NCI-H1105 treated with DMSO at 0.1 percent for 48 hours (cell line): ENCODE results near the gene ALDH3B2.
"Not testable (repeated sequence)": the region's sequence is repeated elsewhere in the genome, so short reads cannot be mapped to it uniquely, and the experiment has no call there.

ENCODE experiments used
- DNase-seq: peaks from one replicate; lab custom pipeline; 2025; lab: John Stamatoyannopoulos, UW

Gene ALDH3B2, protein sequence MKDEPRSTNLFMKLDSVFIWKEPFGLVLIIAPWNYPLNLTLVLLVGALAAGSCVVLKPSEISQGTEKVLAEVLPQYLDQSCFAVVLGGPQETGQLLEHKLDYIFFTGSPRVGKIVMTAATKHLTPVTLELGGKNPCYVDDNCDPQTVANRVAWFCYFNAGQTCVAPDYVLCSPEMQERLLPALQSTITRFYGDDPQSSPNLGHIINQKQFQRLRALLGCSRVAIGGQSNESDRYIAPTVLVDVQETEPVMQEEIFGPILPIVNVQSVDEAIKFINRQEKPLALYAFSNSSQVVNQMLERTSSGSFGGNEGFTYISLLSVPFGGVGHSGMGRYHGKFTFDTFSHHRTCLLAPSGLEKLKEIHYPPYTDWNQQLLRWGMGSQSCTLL

DNA sequence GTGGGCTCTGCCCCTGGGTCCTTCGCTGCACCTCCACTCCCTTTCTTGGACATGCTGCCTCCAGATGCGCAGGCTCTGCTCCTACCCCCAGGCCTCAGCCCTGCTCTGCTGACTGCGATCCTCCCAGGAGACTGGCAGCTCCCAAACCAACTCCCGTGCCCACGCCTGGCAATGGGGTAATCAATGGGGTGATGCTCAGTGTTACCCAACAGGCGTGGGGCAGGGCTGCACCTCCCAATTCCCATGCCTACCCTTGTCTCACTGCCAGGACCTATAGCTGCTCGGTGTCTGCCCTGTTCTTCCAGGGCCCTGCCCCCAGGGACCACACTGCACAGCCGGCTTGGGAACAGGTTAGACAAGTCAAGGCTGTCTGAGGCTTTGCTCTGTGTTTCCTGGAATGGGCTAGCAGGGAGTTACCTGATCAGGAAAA lies at the start of gene ALDH3B2:
Gene ALDH3B2 (minus strand): TSS at position 182 of the 430 bp plus-strand sequence. CDS start 7,688 bp downstream, outside the sequence.
- DNase-seq, result no peak

- not testable (repeated sequence) for DNase-seq
These were observed 48.6 kb upstream of the ALDH3B2 start for GRCh38 chr11:67723036-67723435.

GRCh38 chr11:67716226-67716625 lies 41.8 kb upstream of the ALDH3B2 start:
- not testable (repeated sequence) for DNase-seq

DNA sequence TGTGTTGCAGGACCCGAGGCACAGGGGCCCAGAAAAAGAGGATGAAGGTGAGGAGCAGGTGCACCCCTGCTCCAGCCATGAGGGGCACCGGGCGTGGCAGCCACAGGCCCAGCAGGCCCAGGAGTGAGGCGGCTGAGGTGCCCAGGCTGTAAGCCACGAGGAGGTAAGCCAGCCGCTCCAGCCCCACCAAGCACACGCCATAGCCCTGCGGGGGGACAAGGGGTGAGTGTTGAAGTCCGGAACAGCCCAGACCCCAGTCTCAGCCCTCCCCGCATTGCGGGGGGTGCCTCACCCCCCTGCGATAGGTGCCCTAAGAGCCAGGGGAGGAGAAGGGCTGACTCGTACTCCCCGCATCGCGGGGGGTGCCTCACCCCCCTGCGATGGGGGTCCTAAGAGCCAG lies 41.4 kb upstream of the ALDH3B2 start:
- not testable (repeated sequence) for DNase-seq

GRCh38 chr11:67713892-67714509 lies 39.6 kb upstream of the ALDH3B2 start:
- DNase-seq, result not testable (repeated sequence)

DNA sequence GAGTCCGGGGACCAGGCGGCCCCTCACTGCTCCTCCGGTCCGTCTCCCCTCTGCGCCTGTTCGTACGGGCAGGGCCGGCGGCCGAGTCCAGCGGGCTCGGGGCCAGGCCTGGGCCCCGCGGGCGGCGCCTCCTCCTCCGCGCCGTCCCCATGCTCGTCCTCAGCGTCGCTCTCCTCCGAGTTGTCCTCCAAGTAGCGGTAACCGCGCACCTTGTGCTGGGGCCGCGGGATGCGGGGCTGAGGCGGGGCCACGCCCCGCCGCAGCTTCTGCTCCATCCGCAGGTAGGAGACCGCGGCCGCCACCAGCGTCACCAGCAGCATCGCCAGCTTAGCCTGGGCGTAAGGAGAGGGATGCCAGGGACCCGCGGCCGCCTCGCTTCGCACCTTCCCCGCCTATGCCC lies 37.3 kb upstream of the ALDH3B2 start:
- DNase-seq, result not testable (repeated sequence)

DNA sequence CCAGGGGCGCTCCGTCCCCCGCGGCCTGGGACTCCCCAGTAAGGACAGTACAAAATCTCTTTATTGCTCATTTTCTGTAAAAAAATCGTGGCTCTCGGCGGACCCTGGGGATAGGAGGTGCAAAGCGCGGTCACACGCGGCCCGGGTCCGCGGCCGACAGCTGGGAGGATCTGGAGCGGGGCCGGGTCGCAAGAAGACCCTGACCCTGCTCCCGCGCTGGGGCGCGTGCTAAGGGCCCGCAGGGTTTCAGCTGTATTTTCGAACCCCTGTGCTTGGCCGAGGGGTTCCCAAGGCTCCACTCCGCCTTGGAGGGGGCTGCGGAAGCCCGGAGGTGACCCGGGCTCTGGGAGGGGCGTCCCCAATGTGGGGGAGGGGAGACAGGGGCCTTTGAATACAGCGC lies 36.8 kb upstream of the ALDH3B2 start:
- DNase-seq, result not testable (repeated sequence)

GRCh38 chr11:67709806-67710205 lies 35.4 kb upstream of the ALDH3B2 start:
- DNase-seq, result not testable (repeated sequence)

- no peak for DNase-seq
These were observed 30.8 kb upstream of the ALDH3B2 start for GRCh38 chr11:67705264-67705663.

DNA sequence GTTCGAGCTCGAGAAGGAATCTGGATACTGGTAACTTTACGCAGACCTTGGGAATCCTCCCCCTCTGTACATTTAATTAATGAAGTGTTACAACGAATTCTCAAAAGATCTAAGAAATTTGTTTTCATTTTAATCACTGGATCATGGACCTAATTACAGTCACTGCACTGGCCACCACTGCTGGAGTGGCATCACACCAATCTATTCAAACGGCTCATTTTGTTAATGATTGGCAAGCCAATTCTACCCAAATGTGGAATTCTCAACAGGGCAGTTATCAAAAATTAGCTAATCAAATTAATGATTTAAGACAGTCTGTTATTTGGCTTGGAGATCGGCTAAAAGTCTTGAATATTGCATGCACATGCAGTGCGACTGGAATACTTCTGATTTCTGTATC lies 30.1 kb upstream of the ALDH3B2 start:
- no peak for DNase-seq

GRCh38 chr11:67703709-67704108 lies 29.3 kb upstream of the ALDH3B2 start:
- DNase-seq, result not testable (repeated sequence)

- DNase-seq, result peak; percentile 69
These were observed 26.3 kb upstream of the ALDH3B2 start for GRCh38 chr11:67700548-67701262.

- DNase-seq, result no peak
These were observed 25.7 kb upstream of the ALDH3B2 start for GRCh38 chr11:67700141-67700540.

DNA sequence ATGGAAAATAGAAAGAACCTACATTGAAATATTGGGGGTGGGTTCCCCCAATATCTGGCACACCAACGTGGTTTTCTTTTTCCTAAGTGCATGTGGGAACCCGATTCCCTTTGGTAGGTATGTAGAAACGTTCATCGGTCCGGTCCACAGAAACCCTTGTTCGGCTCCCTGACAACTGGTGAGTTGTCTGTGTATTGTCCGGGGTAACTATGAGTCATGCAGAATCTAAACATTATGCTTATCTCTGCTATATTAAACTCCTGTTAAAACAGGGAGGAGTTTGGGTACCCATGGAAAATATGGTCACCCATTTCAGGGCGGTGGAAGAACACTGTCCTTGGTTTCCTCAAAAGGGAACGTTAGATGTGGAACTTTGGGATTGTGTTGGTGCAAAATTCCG lies 25.1 kb upstream of the ALDH3B2 start:
- DNase-seq, result no peak

DNA sequence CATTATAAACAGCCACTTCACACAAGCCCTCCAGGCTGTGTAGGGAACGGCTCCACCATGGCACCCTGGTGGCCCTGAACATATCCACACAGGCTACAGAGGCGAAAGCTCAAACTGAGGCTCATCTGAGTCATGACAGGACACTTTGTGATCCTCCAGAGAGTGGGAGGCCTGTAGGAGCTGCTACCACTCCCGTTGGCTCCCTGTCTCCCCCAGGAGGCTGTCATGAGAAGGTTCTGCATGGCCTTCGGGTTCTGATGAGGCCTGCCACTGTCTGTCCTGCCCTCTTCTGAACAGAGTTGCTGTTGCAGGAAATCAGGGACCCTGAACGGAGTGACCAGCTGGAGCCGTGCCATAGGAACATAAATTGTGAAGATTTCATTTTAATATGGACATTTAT lies 23.8 kb upstream of the ALDH3B2 start:
- DNase-seq, result no peak

DNA sequence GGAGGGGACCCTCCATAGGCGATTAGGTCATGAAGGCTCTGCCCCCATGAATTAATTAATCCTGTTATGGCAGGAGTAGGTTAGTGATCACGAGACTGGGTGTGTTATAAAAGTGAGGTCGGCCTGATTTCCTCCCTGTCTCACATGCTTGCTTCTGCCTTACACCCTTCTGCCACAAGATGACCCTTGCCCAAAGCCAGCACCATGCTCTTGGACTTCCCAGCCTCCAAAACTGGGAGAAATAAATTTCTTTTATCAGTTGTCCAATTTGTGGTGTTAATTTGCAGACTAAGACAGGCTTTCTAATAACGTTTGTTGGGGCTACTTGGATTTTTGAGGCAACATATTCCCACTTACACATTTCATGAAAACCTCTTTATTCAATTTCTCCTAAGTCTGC lies 23.4 kb upstream of the ALDH3B2 start:
- no peak for DNase-seq

DNA sequence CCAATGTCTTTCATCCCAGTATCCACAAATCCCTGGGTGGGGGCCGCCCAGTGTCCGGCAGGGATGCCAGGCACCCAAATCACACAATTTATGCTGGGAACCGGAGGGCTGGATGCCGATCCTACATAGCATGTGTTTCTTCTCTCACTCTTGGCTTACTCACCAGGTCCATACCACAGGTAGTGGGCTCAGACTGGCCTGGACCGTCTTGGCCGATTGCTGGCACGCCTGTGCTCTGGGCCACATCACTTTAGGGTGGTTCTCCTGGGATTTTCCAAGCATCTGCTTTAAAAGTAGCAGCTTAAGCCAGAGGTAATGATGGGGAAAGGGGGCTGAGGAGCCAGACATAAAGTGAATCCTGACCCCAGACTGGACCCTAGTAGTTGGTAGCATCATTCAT lies 22.6 kb upstream of the ALDH3B2 start:
- no peak for DNase-seq

DNA sequence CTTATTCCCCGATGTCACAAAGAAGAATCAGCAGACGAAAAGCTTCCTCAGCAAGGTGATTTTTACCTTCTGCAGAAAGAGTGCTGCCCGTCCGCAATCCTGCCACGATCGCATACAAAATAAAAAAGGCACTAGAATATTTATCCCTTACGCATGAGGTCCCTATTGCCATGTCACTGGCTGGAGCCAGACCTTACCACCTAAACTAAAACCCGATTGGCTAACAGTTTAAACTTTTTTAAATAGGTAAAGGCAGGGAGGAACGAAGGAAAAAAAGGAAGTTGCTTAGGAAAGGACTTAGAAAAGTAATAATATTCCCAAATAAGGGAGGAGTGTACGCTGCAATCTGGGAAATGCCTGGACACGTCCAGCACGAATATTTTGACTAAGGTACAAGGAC lies 21.2 kb upstream of the ALDH3B2 start:
- DNase-seq, result no peak

DNA sequence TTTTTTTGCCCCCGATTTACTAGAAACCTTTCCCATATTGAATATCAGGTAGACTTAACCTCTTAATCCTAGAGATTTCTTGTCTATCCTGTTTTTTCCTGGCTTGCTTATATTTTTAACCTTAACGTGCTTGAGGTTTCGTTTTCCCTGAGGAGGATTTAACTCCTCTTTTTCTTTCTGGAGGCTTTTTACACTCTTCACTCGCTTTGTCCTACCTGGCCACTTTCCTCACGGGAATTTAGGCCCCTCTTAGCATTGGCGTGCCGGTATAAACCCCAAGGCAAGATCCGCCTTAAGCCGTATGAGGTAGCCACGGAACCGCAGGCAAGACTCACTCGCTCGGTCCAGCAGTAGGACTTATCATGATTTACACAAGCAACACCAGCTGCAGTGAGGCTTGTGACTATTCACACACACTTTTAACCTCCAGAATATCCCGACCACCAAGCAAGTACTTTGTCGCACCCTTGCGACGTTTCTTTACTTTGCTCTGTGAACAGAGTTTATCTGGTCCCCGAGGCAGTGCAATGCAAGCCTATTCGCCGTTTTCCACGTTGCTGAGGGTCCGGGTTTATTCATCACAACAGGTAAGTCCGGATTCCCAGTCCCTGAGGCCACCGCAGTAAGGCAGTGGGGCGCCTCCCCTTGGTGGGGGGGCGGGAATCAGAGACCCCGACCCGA lies 20.6 kb upstream of the ALDH3B2 start:
- DNase-seq, result no peak

DNA sequence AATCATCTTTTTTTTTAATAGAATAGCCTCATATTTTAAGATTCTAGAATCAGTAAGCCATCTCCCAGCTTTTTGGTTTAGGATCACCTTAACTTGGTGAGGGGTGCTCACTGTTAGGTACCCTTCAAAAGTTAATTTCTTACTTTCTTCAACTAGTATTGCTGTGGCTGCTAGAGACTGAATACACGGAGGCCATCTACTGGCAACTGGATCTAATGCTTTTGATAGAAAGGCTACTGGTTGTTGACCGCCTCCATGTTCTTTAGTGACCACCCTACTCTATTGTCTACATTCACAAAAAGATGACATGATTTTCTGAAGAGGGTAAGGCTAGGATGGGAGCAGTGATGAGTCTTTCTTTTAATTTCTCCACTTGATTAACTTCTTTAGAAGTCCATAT lies 16.7 kb upstream of the ALDH3B2 start:
- no peak for DNase-seq

DNA sequence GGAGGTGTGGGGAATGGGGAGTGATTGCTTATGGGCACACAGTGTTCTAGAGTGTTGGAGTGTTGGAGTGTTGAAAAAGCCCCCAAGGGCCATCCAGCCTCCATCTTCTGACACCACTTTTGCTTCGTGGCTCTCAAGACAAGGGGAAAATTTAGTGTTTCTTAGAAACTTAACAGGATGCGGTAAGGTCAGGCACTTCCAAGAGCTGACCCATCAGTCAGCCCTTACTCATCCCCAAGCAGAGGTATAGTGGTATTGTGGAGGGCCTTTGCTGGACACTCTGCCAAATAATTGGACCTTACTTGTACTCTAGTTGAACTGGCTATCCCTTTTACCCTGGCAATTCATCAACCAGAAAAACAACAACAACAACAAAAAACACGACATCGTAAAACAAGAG lies 14.8 kb upstream of the ALDH3B2 start:
- no peak for DNase-seq

GRCh38 chr11:67687986-67688385 lies 13.6 kb upstream of the ALDH3B2 start:
- DNase-seq, result no peak
